Astrocyte of the spinal cord (primary cell): ENCODE results near the gene ZNFX1.
A peak's percentile ranks its signal among the peaks of the same experiment; 100 is the strongest.

Experiments
- DNase-seq: peaks from one replicate; pipeline ENCODE4 v3.0.0; 2011; ENCODE audit warnings: low read depth, low spot score
- H3K4me3 ChIP-seq: 2 replicates; pipeline ENCODE4 v1.5.1; 2011; ENCODE audit warnings: low read depth, mild to moderate bottlenecking, low read length, moderate library complexity
- in situ Hi-C: cut with HindIII; loops from 2 replicates; pipeline ENCODE4 v1.10.0; 2017; ENCODE audit warnings: low sequenced_read_pairs
- TF ChIP-seq, protein P1 (sequence below): IDR thresholded peaks from 2 replicates; pipeline ENCODE4 v1.5.1; 2012; ENCODE audit warnings: low read depth, mild to moderate bottlenecking, low read length, inconsistent platforms

ZNFX1 gene

DNA sequence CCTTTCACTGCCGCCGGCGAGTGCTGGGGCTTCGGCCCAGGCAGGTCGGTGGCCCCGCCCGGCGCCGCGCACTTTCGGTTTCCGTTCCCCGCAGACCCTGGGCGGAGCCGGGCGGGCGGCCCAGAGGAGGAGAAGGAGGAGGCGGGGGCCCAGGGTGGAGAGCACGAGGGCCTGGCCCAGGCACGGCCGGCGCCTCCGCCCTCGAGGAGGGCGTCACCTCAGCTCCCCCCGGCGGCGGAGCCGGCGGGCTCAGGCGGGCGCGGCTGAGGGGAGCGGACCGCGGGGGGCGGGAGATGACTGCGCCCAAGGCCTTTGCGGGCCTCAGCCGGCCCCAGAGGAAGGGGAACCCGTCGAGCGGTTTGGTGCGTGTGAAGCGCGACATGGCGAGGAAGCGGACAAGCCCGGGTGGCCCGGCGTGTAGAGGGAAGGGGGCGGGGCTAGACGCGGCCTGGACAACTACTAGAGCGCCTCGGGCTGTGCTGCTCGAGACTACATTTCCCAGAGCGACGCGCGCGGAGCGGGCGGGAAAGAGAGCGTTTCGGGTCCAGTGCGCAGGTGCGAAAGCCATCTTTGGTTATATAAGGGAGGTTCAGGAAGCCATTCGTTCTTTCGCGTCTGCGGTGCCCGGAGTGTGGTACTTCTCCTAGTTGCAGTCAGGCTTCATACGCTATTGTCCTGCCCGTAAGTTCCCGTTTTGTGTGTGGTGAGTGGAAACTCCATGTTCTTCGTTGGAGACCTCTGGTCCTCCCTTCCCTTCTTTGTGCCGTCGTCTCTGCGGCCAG is at the start of gene ZNFX1:
TSS of gene ZNFX1 (minus strand) at position 22 of the 782 bp plus-strand sequence. CDS start 2,218 bp downstream, outside the sequence.
- DNase-seq: peak; percentile 99
- in situ Hi-C loops: no loop called here

DNA sequence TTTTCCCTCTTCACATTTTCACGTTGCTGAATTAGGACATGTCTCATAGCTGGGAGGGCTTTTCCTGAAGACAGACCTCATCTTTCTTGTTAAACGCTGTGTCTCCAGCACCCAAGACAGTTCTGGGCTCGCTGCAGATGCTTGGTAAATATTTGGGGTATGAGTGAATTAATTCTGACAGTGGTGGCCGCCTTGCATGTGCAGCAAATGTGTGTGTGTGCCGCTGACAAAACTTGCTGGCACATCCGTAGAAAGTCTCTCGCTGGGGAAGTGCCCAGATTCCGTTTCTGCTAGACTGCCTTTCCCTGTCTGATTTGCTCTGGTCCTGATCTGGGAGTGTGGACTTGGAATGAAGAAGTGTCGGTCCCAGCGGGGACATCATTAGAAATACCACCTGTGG is 48.2 kb upstream of the ZNFX1 start:
- DNase-seq: no peak
- in situ Hi-C loops: no loop called here
- H3K4me3 ChIP-seq: no peak overlapping the region
- TF ChIP-seq, protein P1, sequence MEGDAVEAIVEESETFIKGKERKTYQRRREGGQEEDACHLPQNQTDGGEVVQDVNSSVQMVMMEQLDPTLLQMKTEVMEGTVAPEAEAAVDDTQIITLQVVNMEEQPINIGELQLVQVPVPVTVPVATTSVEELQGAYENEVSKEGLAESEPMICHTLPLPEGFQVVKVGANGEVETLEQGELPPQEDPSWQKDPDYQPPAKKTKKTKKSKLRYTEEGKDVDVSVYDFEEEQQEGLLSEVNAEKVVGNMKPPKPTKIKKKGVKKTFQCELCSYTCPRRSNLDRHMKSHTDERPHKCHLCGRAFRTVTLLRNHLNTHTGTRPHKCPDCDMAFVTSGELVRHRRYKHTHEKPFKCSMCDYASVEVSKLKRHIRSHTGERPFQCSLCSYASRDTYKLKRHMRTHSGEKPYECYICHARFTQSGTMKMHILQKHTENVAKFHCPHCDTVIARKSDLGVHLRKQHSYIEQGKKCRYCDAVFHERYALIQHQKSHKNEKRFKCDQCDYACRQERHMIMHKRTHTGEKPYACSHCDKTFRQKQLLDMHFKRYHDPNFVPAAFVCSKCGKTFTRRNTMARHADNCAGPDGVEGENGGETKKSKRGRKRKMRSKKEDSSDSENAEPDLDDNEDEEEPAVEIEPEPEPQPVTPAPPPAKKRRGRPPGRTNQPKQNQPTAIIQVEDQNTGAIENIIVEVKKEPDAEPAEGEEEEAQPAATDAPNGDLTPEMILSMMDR: no peak

More for the DNA sequence above, at the start of gene ZNFX1:
- H3K4me3 ChIP-seq: peak within 1 kb of the TSS; percentile 97
- TF ChIP-seq, protein P1: no peak

DNA sequence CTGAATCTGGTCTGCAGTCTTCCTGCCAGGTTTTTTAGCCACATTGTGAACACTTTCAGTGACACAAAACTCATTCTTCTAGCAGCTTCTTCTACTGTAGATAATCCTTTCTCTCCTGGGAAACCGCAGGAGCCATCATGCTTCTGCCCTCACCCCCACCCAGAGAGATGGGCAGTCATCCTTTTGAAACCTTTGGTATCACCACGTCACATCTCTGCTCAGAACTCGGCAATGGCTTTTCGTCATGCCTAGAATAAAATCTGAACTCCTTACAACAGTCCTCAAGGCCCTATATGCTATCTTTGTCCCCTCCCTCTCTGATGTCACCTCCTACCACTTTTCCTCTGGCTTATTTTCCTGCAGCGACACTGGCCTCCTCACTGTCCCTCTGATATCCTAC is 46.4 kb upstream of the ZNFX1 start:
- DNase-seq: no peak
- in situ Hi-C loops: no loop called here
- TF ChIP-seq, protein P1: no peak
- no peak overlapping the region for H3K4me3 ChIP-seq

DNA sequence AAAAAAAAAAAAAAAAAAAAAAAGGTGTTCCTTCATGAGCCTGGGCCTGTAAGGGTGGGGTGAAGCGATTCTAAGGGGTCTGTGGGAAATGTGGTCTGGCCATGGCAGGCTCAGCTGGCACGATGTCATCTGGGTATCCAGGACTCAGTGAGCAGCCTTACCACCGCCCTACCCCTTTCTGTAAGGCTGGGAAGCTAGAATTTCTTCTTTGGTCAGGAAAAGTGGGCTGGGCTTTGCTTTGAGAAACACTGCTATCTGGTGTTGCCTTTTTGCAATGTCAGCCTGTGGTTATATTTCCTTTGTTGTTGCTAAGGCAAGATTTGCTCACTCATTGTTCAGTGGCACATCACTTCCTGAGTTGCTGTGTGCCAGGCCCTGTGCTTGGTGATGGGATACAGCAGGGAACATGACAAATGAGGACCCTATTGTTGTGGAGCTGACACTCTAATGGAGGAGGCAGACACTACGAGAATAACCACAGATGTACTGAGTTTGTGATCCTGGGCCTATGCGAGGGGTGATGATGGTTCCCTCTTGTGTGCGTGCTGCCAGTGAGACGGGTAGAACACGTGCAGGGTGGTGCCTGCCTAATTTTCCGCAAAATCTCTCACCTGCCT is 45.9 kb upstream of the ZNFX1 start:
- TF ChIP-seq, protein P1: peak; percentile 48
- no peak overlapping the region for H3K4me3 ChIP-seq
- in situ Hi-C loops: no loop called here
- peak; percentile 76 for DNase-seq

DNA sequence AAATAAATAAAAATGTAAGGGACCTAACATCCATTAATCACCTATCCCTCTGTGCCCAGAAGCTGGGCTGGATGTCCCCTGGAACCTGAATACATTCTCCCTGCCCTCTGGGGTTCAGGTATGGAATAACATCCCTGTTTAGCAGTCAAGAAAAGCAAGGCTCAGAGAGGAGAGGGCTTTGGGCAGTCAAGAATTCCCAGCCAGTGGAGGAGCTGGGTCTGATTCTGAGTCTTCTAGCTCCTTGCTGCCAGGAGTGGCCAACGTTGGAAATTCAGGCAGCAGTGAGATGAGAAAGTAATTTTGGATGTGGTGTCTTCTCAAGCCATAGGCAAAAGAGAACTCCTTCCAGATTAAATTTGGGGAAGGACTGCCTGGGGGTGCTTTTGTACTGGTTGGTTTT is 42.6 kb upstream of the ZNFX1 start:
- H3K4me3 ChIP-seq: no peak overlapping the region
- TF ChIP-seq, protein P1: peak; percentile 50
- peak; percentile 36 for DNase-seq
- in situ Hi-C loops: no loop called here

DNA sequence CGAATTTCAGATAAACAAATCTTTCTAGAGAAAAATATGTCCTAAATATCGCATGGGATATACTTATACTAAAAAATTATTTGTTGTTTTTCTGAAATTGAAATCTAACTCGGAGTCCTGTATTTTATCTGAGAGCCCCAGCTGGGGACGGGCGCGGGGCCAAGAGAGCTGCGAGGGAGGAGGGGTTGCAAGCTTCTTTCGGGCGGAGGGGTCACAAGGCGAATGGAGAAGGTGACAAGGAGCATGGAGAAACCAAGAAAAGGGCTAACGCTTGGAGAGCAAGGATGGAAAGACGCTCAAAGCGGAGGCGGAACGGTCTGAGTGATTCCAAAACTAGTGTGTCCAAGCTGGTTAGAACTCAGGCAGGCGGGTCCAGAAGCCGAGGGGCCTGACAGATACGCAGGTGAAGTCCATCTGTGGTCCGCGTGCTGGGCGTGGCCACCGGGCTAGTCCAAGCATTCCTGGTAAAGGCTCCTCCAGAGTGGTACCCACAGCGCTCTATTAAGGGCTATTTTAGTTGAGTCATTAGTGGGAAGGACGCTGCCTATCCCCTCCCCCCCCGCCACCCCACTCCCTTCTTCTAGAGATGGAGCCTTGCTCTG is 41.5 kb upstream of the ZNFX1 start:
- H3K4me3 ChIP-seq: no peak overlapping the region
- no peak for DNase-seq
- TF ChIP-seq, protein P1: no peak
- in situ Hi-C loops: no loop called here
